Adrenal gland (tissue), 12 donors: Measurements from ENCODE around the gene KIF1A. TPM values are rescaled to one million over a fixed set of nuclear protein-coding genes. Genes with fewer than 3 reads are reported as not detected.
A peak's percentile ranks its signal among the peaks of the same experiment; 100 is the strongest.

Experiments used
- DNase-seq, 7 donors: peaks; one replicate each; pipeline ENCODE4 v3.0.0-alpha.2; 2019 to 2020
- H3K27ac ChIP-seq, 5 donors: fragments of 200-600 bp; sonication (generic) in 4 of 5; 1 replicate in 3 of 5; 2 replicates in 2 of 5; pipeline versions ENCODE4 v1.5.1 to v1.8.0; 2016 to 2020; ENCODE audit warnings: mild to moderate bottlenecking in 1 of 5
- H3K27me3 ChIP-seq: fragments of 200-600 bp; 2 replicates; pipeline ENCODE4 v1.8.0; 2021
- H3K36me3 ChIP-seq, 2 donors: fragments of 200-600 bp; replicated peaks in 1 of 2; 1 replicate in 1 of 2; 2 replicates in 1 of 2; pipeline versions ENCODE4 v1.5.1 to v1.8.0; 2018 to 2022
- H3K4me1 ChIP-seq, 2 donors: fragments of 200-600 bp; replicated peaks in 1 of 2; 1 replicate in 1 of 2; 2 replicates in 1 of 2; pipeline versions ENCODE4 v1.5.1 to v1.8.0; 2018 to 2021
- H3K4me3 ChIP-seq, 4 donors: fragments of 200-600 bp; sonication (generic) in 3 of 4; one replicate each; pipeline ENCODE4 v1.5.1; 2016 to 2018
- H3K9me3 ChIP-seq, 3 donors: fragments of 200-600 bp; sonication (generic) in 1 of 3; replicated peaks in 1 of 3; 1 replicate in 2 of 3; 2 replicates in 1 of 3; pipeline versions ENCODE4 v1.5.1 to v1.8.0; 2016 to 2021
- CTCF ChIP-seq, 6 experiments: fragments of 450-650 bp in 4 of 6; fragments of 200-600 bp in 2 of 6; sonication (generic) in 1 of 6; IDR thresholded peaks; 1 replicate in 5 of 6; 2 replicates in 1 of 6; pipeline versions ENCODE4 v1.5.1 to v1.8.0; 2016 to 2021; ENCODE audit warnings: antibody characterized with exemption in 6 of 6, mild to moderate bottlenecking in 2 of 6, moderate library complexity in 1 of 6
- POLR2A ChIP-seq, 2 donors: fragments of 450-650 bp; IDR thresholded peaks; one replicate each; pipeline ENCODE4 v1.6.1; 2017; ENCODE audit warnings: antibody characterized with exemption in 2 of 2, mild to moderate bottlenecking in 2 of 2, moderate library complexity in 1 of 2
- WGBS, 4 donors: extraction: QIAGEN DNeasy Blood & Tissue Kit in 2 of 4; methylation state at CpG; one replicate each; pipeline versions ENCODE4 v1.1.5 to v1.1.7; 2013 to 2017; 5-methylcytosine and 5-hydroxymethylcytosine counted together
- intact Hi-C, 2 donors: fragments of 100-400 bp; cut with DNase I; formaldehyde crosslinking; loops; one replicate each; pipeline versions ENCODE4 v1.14.1 to v1.15.0; 2022 to 2023
- polyA plus RNA-seq, 3 donors: library from polyadenylated mRNA; stranded (reverse); fragments of 200-250 nt in 2 of 3; fragments of 350-450 nt in 1 of 3; fragmentation: Illumina TruSeq in 1 of 3; extraction: RNeasy Lipid Tissue Mini Kit (QIAGEN cat#74804) in 1 of 3; gene quantifications; one replicate each; pipeline ENCODE4 v1.2.3, GENCODE V29; 2013 to 2014
- total RNA-seq, 9 donors: library from RNA; depleted of rRNA in 4 of 9; stranded (reverse); fragments of >200 nt in 4 of 9; fragments of 120-200 nt in 1 of 9; fragmentation: NEBNext Ultra II Directional in 1 of 9; extraction: Animal tissue kit (Norgen Biotek cat#: 25700) in 1 of 9; gene quantifications; one replicate each; pipeline versions ENCODE4 v1.1.0 to v1.2.4, GENCODE V29; 2013 to 2023
- donor health status: healthy with polysubstance abuse.
- donor health status: Bipolar disorder and iron deficiency.
- donor health status: DM: yes; HTN: yes; CAD: no.
- donor health status: DM: no; HTN: no; CAD: no.
- donor health status: DM: no; HTN: no; CAD: no.
- donor health status: DM: yes; HTN: yes; CAD: no.

The KIF1A gene
- total and polyA plus RNA-seq, 12 donors, result 0.35 to 106 (median 11.5) TPM

GRCh38 chr2:240750409-240750808 is 69.6 kb downstream of the KIF1A start:
- intact Hi-C loops, result no loop called here
- H3K4me3 ChIP-seq, result no peak overlapping the region
- H3K27me3 ChIP-seq, result no peaks in the 10 kb centered on the region
- DNase-seq, result peak in 2 of 7 donors; percentile 6 to 59
- no peak overlapping the region for H3K27ac ChIP-seq
- no peaks in the 10 kb centered on the region for H3K9me3 ChIP-seq
- no peak for TF ChIP-seq CTCF (IDR thresholded peaks at IDR 0.05)
- H3K36me3 ChIP-seq, result no peaks in the 10 kb centered on the region
- H3K4me1 ChIP-seq, result no peaks in the 10 kb centered on the region
- WGBS, 4 donors, result 84 to 87% (median 86%) methylated on average over 18 to 22 of the region's 22 CpGs

- no peak overlapping the region for H3K4me3 ChIP-seq
- WGBS, 4 donors, result 64 to 97% (median 73%) methylated on average over 3 to 7 of the region's 7 CpGs
- TF ChIP-seq POLR2A (IDR thresholded peaks at IDR 0.05) (no peak), CTCF (IDR thresholded peaks at IDR 0.05) (no peak)
- no peaks in the 10 kb centered on the region for H3K9me3 ChIP-seq
- H3K36me3 ChIP-seq, result no peaks in the 10 kb centered on the region
- intact Hi-C loops, result no loop called here
- no peak for DNase-seq
- no peaks in the 10 kb centered on the region for H3K4me1 ChIP-seq
- no peak overlapping the region for H3K27ac ChIP-seq
- no peaks in the 10 kb centered on the region for H3K27me3 ChIP-seq
These were observed 70.5 kb downstream of the KIF1A start for GRCh38 chr2:240749516-240749915.

GRCh38 chr2:240747256-240747655 is 72.8 kb downstream of the KIF1A start:
- DNase-seq, result no peak
- no peaks in the 10 kb centered on the region for H3K36me3 ChIP-seq
- H3K27me3 ChIP-seq, result no peaks in the 10 kb centered on the region
- no peaks in the 10 kb centered on the region for H3K4me1 ChIP-seq
- H3K9me3 ChIP-seq, result no peaks in the 10 kb centered on the region
- no peak overlapping the region for H3K4me3 ChIP-seq
- no peak for TF ChIP-seq CTCF (IDR thresholded peaks at IDR 0.05)
- TF ChIP-seq POLR2A (IDR thresholded peaks at IDR 0.05), result no peak
- intact Hi-C loops, result no loop called here
- WGBS, 4 donors, result 84 to 95% (median 91%) methylated on average over 9 to 11 of the region's 11 CpGs
- H3K27ac ChIP-seq, result no peak overlapping the region

GRCh38 chr2:240746671-240747070 is 73.3 kb downstream of the KIF1A start:
- Histone ChIP-seq H3K9me3 (no peaks in the 10 kb centered on the region), H3K36me3 (no peaks in the 10 kb centered on the region), H3K27ac (no peak overlapping the region), H3K27me3 (no peaks in the 10 kb centered on the region), H3K4me1 (no peaks in the 10 kb centered on the region), H3K4me3 (no peak overlapping the region)
- no peak for DNase-seq
- intact Hi-C loops, result no loop called here
- 91 to 96% (median 91%) methylated on average over 14 to 16 of the region's 16 CpGs for WGBS, 4 donors
- no peak for TF ChIP-seq POLR2A (IDR thresholded peaks at IDR 0.05)
- TF ChIP-seq CTCF (IDR thresholded peaks at IDR 0.05), result no peak
